IMR-90 (cell line): ENCODE measurements around the gene COMP.

Experiments
- BHLHE40 ChIP-seq: fragments of 150-350 bp; IDR thresholded peaks from 2 replicates; pipeline ENCODE4 v1.6.1; 2016; ENCODE audit warnings: mild to moderate bottlenecking, low read depth, low read length
- CEBPB ChIP-seq: IDR thresholded peaks from 2 replicates; pipeline ENCODE4 v1.6.1; 2012; ENCODE audit warnings: low read depth, low read length, improper control_type of control experiment
- CTCF ChIP-seq: conservative IDR thresholded peaks from 2 replicates; pipeline ENCODE4 v1.5.1; 2012; ENCODE audit warnings: mild to moderate bottlenecking, low read depth, low read length, improper control_type of control experiment
- ELK1 ChIP-seq: fragments of 150-350 bp; IDR thresholded peaks from 2 replicates; pipeline ENCODE4 v1.6.1; 2016; ENCODE audit warnings: low read depth, mild to moderate bottlenecking, low read length, moderate library complexity, borderline replicate concordance
- MAFK ChIP-seq: IDR thresholded peaks from 2 replicates; pipeline ENCODE4 v1.6.1; 2012; ENCODE audit warnings: low read depth, low read length, improper control_type of control experiment
- MAZ ChIP-seq: IDR thresholded peaks from 2 replicates; pipeline ENCODE4 v1.6.1; 2012; ENCODE audit warnings: low read depth, mild to moderate bottlenecking, low read length, improper control_type of control experiment, moderate library complexity, borderline replicate concordance
- MXI1 ChIP-seq: IDR thresholded peaks from 2 replicates; pipeline ENCODE4 v1.6.1; 2012; ENCODE audit warnings: low read depth, mild to moderate bottlenecking, low read length, moderate library complexity, borderline replicate concordance
- POLR2A ChIP-seq: IDR thresholded peaks from 2 replicates; pipeline ENCODE4 v1.6.1; 2012; ENCODE audit warnings: mild to moderate bottlenecking, low read depth, low read length
- RAD21 ChIP-seq: IDR thresholded peaks from 2 replicates; pipeline ENCODE4 v1.6.1; 2012; ENCODE audit warnings: low read length, improper control_type of control experiment
- RFX5 ChIP-seq: IDR thresholded peaks from 2 replicates; pipeline ENCODE4 v1.8.0; 2012; ENCODE audit warnings: low read depth, mild to moderate bottlenecking, low read length, moderate library complexity
- SMC3 ChIP-seq: fragments of 150-350 bp; IDR thresholded peaks from 2 replicates; pipeline ENCODE4 v1.6.1; 2016; ENCODE audit warnings: low read depth, mild to moderate bottlenecking, antibody characterized with exemption, low read length, moderate library complexity
- TF ChIP-seq, protein P1 (sequence below): fragments of 150-350 bp; IDR thresholded peaks from 2 replicates; pipeline ENCODE4 v1.6.1; 2017; ENCODE audit warnings: mild to moderate bottlenecking, antibody characterized with exemption, low read length, low read depth

GRCh38 chr19:18772620-18773587 is 18.2 kb downstream of the COMP start:
- no peak for TF ChIP-seq CTCF
- TF ChIP-seq MAFK: no peak
- TF ChIP-seq CEBPB: no peak
- TF ChIP-seq RAD21: no peak
- TF ChIP-seq, protein P1, sequence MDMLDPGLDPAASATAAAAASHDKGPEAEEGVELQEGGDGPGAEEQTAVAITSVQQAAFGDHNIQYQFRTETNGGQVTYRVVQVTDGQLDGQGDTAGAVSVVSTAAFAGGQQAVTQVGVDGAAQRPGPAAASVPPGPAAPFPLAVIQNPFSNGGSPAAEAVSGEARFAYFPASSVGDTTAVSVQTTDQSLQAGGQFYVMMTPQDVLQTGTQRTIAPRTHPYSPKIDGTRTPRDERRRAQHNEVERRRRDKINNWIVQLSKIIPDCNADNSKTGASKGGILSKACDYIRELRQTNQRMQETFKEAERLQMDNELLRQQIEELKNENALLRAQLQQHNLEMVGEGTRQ: no peak
- no peak for TF ChIP-seq POLR2A
- no peak for TF ChIP-seq SMC3
- no peak for TF ChIP-seq RFX5
- no peak for TF ChIP-seq MXI1
- TF ChIP-seq BHLHE40: no peak
- no peak for TF ChIP-seq MAZ
- no peak for TF ChIP-seq ELK1
